Kidney epithelial cell (primary cell): ENCODE measurements around the gene ARSI. TPM values are rescaled to one million over a fixed set of nuclear protein-coding genes. Genes with fewer than 3 reads are reported as not detected.

Experiments used
- DNase-seq: peaks from one replicate; pipeline ENCODE4 v3.0.0-alpha.2; 2010; ENCODE audit warnings: low read depth
- H3K27me3 ChIP-seq: 2 replicates; pipeline ENCODE4 v1.6.0; 2011; ENCODE audit warnings: low read length; ENCODE audit not compliant: control insufficient read depth, insufficient read depth
- H3K36me3 ChIP-seq: 2 replicates; pipeline ENCODE4 v1.5.1; 2011; ENCODE audit warnings: low read length; ENCODE audit not compliant: control insufficient read depth, insufficient read depth
- H3K4me3 ChIP-seq: 2 replicates; pipeline ENCODE4 v1.5.1; 2011; ENCODE audit warnings: low read depth, mild to moderate bottlenecking, control low read depth, low read length
- total RNA-seq: library from RNA; depleted of rRNA; stranded (reverse); fragments of >200 nt; gene quantifications from 2 replicates; pipeline ENCODE4 v1.2.3, GENCODE V29; 2015
- TF ChIP-seq, protein P1 (sequence below): IDR thresholded peaks from 2 replicates; pipeline ENCODE4 v1.5.1; 2011; ENCODE audit warnings: mild to moderate bottlenecking, moderate library complexity, low read length, control low read depth, inconsistent platforms; ENCODE audit not compliant: insufficient read depth, poor library complexity, severe bottlenecking

ARSI gene
- total RNA-seq, 1 donor from 2014 or later: 2.4 TPM

DNA sequence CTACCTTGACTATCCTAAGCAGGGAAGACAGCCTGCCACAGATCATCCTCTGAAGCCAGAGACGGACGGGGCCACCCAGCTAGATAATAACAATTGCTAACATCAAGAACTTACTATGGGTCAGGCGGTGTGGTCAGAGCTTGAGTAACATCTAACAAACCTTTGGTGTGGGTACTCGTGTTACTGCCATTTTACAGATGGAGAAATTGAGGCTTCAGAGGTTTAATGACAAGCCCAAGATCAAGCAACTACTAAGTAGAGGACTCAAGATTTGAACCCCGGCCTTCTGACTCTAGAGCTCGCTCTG is 16.7 kb upstream of the ARSI start:
- TF ChIP-seq, protein P1, sequence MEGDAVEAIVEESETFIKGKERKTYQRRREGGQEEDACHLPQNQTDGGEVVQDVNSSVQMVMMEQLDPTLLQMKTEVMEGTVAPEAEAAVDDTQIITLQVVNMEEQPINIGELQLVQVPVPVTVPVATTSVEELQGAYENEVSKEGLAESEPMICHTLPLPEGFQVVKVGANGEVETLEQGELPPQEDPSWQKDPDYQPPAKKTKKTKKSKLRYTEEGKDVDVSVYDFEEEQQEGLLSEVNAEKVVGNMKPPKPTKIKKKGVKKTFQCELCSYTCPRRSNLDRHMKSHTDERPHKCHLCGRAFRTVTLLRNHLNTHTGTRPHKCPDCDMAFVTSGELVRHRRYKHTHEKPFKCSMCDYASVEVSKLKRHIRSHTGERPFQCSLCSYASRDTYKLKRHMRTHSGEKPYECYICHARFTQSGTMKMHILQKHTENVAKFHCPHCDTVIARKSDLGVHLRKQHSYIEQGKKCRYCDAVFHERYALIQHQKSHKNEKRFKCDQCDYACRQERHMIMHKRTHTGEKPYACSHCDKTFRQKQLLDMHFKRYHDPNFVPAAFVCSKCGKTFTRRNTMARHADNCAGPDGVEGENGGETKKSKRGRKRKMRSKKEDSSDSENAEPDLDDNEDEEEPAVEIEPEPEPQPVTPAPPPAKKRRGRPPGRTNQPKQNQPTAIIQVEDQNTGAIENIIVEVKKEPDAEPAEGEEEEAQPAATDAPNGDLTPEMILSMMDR: no peak
- no peaks in the 10 kb centered on the region for H3K27me3 ChIP-seq
- no peaks in the 10 kb centered on the region for H3K36me3 ChIP-seq
- H3K4me3 ChIP-seq: no peak overlapping the region
- DNase-seq: no peak

DNA sequence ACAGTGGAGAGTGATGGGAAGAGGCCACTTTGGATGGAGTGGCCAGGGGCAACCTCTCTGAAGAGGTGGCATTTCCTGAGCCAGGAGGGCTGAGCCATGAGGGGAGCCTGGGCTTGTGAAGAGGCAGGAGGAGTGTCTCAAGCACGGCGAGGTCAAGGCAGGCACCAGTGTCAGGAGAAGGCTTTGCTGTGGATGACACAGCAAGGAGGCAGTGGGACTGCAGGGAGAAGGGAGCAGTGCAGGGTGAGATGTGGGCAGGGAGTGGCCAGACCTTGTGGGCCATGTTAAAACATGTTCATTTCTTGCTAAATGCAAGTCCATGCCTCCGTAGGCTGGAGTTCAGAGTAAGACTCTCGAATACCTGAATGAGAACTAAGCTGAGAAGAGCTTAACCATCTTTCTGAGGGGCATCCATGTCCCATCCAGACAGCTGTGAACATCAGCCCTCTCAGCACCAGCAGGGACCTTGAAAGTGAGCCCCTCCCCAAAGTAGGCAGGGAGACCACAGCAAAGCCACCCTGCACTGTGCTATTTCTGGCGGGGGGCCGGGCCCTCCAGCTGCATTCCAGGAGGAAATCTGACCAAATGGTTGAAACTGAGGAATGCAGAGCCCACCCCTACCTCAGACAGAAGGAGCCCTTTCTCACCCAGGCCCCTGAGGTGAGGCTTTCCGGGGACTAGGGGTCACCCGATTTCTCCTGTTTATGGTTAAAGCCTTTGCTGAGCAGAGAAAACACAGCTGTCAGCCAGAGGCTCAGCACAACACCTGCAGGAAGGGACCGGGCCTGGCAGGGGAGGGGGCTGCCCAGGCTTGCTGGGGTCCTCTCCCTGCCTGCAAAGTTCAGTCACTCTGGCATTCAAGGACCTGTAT is 16.1 kb upstream of the ARSI start:
- TF ChIP-seq, protein P1: no peak
- no peak for DNase-seq
- H3K27me3 ChIP-seq: no peaks in the 10 kb centered on the region
- H3K36me3 ChIP-seq: no peaks in the 10 kb centered on the region
- H3K4me3 ChIP-seq: no peak overlapping the region

GRCh38 chr5:150317048-150318003 is 14.6 kb upstream of the ARSI start:
- DNase-seq: peak; percentile 96
- Histone ChIP-seq H3K4me3 (no peak overlapping the region), H3K36me3 (no peaks in the 10 kb centered on the region), H3K27me3 (no peaks in the 10 kb centered on the region)
- TF ChIP-seq, protein P1: no peak

GRCh38 chr5:150316320-150316719 is 13.6 kb upstream of the ARSI start:
- Histone ChIP-seq H3K27me3 (no peaks in the 10 kb centered on the region), H3K36me3 (no peaks in the 10 kb centered on the region), H3K4me3 (no peak overlapping the region)
- TF ChIP-seq, protein P1: no peak
- DNase-seq: no peak

- H3K4me3 ChIP-seq: no peak overlapping the region
- H3K36me3 ChIP-seq: no peaks in the 10 kb centered on the region
- DNase-seq: no peak
- TF ChIP-seq, protein P1: no peak
- H3K27me3 ChIP-seq: no peaks in the 10 kb centered on the region
Observed at GRCh38 chr5:150315245-150315644, 12.5 kb upstream of the ARSI start.
